CD4-positive, alpha-beta T cell (primary cell): Measurements from ENCODE around the gene TBC1D22B. TPM values are rescaled to one million over a fixed set of nuclear protein-coding genes. Genes with fewer than 3 reads are reported as not detected.

Experiments used
- ATAC-seq: fragments of 200-7000 bp; cut with Tn5 transposase; one replicate; pipeline ENCODE4 v1.10.0; 2022; ENCODE audit warnings: mild to moderate bottlenecking; ENCODE audit not compliant: poor library complexity
- CTCF ChIA-PET: fragments of 350-600 bp; sonication (Branson Sonifier 250); formaldehyde crosslinking; loops from one replicate; lab custom pipeline; 2021; ENCODE audit warnings: antibody characterized with exemption, inconsistent platforms; lab: Charles Lee
- POLR2A ChIA-PET: fragments of 350-600 bp; sonication (Branson Sonifier 250); formaldehyde crosslinking; loops from one replicate; lab custom pipeline; 2021; ENCODE audit warnings: antibody characterized with exemption, inconsistent platforms; lab: Charles Lee
- DNase-seq, 14 experiments: peaks; one replicate each; pipeline ENCODE4 v3.0.0-alpha.2; 2013 to 2020; ENCODE audit warnings: mixed read lengths in 2 of 14
- H3K27ac ChIP-seq, 2 donors: one replicate each; pipeline versions ENCODE4 v1.5.1 to v1.7.0; 2013; ENCODE audit warnings: low read length in 2 of 2, low read depth in 1 of 2, mild to moderate bottlenecking in 1 of 2
- H3K27me3 ChIP-seq, 2 experiments: 1 replicate in 1 of 2; 2 replicates in 1 of 2; pipeline versions ENCODE4 v1.6.1 to v1.7.0; 2013; ENCODE audit warnings: low read length in 2 of 2, control low read depth in 1 of 2, mild to moderate bottlenecking in 1 of 2, moderate library complexity in 1 of 2; ENCODE audit not compliant: insufficient read depth in 2 of 2, control insufficient read depth in 1 of 2
- H3K36me3 ChIP-seq: one replicate; pipeline ENCODE4 v1.6.1; 2013; ENCODE audit warnings: low read length, control low read depth; ENCODE audit not compliant: insufficient read depth
- H3K4me1 ChIP-seq: one replicate; pipeline ENCODE4 v1.6.1; 2013; ENCODE audit warnings: low read length, control low read depth; ENCODE audit not compliant: insufficient read depth
- H3K4me3 ChIP-seq: one replicate; pipeline ENCODE4 v1.5.1; 2013; ENCODE audit warnings: mild to moderate bottlenecking, low read length, moderate library complexity
- H3K9me3 ChIP-seq, 2 experiments: 1 replicate in 1 of 2; 2 replicates in 1 of 2; pipeline versions ENCODE4 v1.6.1 to v1.7.0; 2013; ENCODE audit warnings: low read length in 2 of 2, mild to moderate bottlenecking in 2 of 2, control low read depth in 1 of 2, moderate library complexity in 1 of 2; ENCODE audit not compliant: control insufficient read depth in 1 of 2, insufficient read depth in 1 of 2
- H3K27ac Mint-ChIP-seq: one replicate; pipeline ENCODE4 v1.8.0; 2020; ENCODE audit warnings: mixed read lengths
- H3K27me3 Mint-ChIP-seq: one replicate; pipeline ENCODE4 v1.8.0; 2021; ENCODE audit warnings: mixed read lengths
- H3K36me3 Mint-ChIP-seq: one replicate; pipeline ENCODE4 v1.8.0; 2021; ENCODE audit warnings: low read depth, mixed read lengths
- H3K4me1 Mint-ChIP-seq: one replicate; pipeline ENCODE4 v1.8.0; 2021; ENCODE audit warnings: low read depth, mixed read lengths
- H3K4me3 Mint-ChIP-seq: one replicate; pipeline ENCODE4 v1.8.0; 2020; ENCODE audit warnings: mild to moderate bottlenecking, mixed read lengths
- H3K9me3 Mint-ChIP-seq: one replicate; pipeline ENCODE4 v1.8.0; 2020; ENCODE audit warnings: mixed read lengths
- CTCF ChIP-seq: fragments of 200-600 bp; IDR thresholded peaks from one replicate; pipeline ENCODE4 v1.8.0; 2022; ENCODE audit warnings: antibody characterized with exemption, mild to moderate bottlenecking
- intact Hi-C, 2 experiments: fragments of 100-400 bp; cut with DNase I in 1 of 2; cut with micrococcal nuclease in 1 of 2; formaldehyde crosslinking; loops; one replicate each; pipeline versions ENCODE4 v1.15.1 to v1.9.0; 2023 to 2025; cut with DNase I, micrococcal nuclease
- total RNA-seq, 174 experiments: library from RNA in 2 of 174; stranded (reverse) in 2 of 174; gene quantifications; one replicate each; pipeline ENCODE4 v1.2.3 and lab custom pipeline; 2021 to 2026

Gene TBC1D22B
- total RNA-seq, 2 experiments from 2014 or later, result 5.9 to 6.6 TPM

- H3K27me3 ChIP-seq, result no peaks in the 10 kb centered on the region
- H3K4me1 ChIP-seq, result peaks cover 14% of the 10 kb centered on the region
- H3K9me3 ChIP-seq, result no peaks in the 10 kb centered on the region
- peaks cover 10% of the 10 kb centered on the region for H3K36me3 Mint-ChIP-seq
- intact Hi-C loops, result no loop called here
- ATAC-seq (no peak), DNase-seq (no peak)
- no peaks in the 10 kb centered on the region for H3K9me3 Mint-ChIP-seq
- CTCF ChIA-PET, result interaction anchor here (0.6 kb wide), 1 partner anchor 903 kb away, joined by 3 read pairs; no protein-coding TSS in a partner anchor
- peaks cover 6% of the 10 kb centered on the region for H3K27me3 Mint-ChIP-seq
- peaks cover 26% of the 10 kb centered on the region for H3K4me1 Mint-ChIP-seq
- TF ChIP-seq CTCF, result no peak
- H3K4me3 ChIP-seq, result no peak overlapping the region
- H3K36me3 ChIP-seq, result no peaks in the 10 kb centered on the region
- POLR2A ChIA-PET, result no interaction called here
- H3K27ac Mint-ChIP-seq, result no peak overlapping the region
- H3K4me3 Mint-ChIP-seq, result no peak overlapping the region
- H3K27ac ChIP-seq, result no peak overlapping the region
Measured at GRCh38 chr6:37351027-37351426, 93.5 kb downstream of the TBC1D22B start.

GRCh38 chr6:37352384-37352783 is 94.8 kb downstream of the TBC1D22B start:
- ATAC-seq (no peak), DNase-seq (no peak)
- H3K4me3 ChIP-seq, result no peak overlapping the region
- no peaks in the 10 kb centered on the region for H3K27me3 ChIP-seq
- ChIA-PET CTCF (interaction anchor here (1.1 kb wide), 1 partner anchor 27 kb away, joined by 4 read pairs; no protein-coding TSS in a partner anchor), POLR2A (interaction anchor here (2.0 kb wide), 1 partner anchor 95 kb away, joined by 5 read pairs; the partner anchor contains the start of genes TBC1D22B and TMEM217)
- H3K27ac ChIP-seq, result no peak overlapping the region
- no peaks in the 10 kb centered on the region for H3K9me3 ChIP-seq
- Mint-ChIP-seq H3K4me3 (peak overlapping the region; percentile 71), H3K36me3 (peaks cover 10% of the 10 kb centered on the region), H3K4me1 (peaks cover 35% of the 10 kb centered on the region), H3K27ac (no peak overlapping the region), H3K9me3 (no peaks in the 10 kb centered on the region), H3K27me3 (peaks cover 6% of the 10 kb centered on the region)
- intact Hi-C loops, result no loop called here
- H3K36me3 ChIP-seq, result no peaks in the 10 kb centered on the region
- TF ChIP-seq CTCF, result no peak
- peaks cover 14% of the 10 kb centered on the region for H3K4me1 ChIP-seq

- ATAC-seq, result peak; percentile 97
- CTCF ChIA-PET, result interaction anchor here (1.1 kb wide), 1 partner anchor 28 kb away, joined by 4 read pairs; no protein-coding TSS in a partner anchor
- H3K4me1 Mint-ChIP-seq, result peaks cover 35% of the 10 kb centered on the region
Measured at GRCh38 chr6:37353761-37354525, 96.4 kb downstream of the TBC1D22B start, which contains the start of gene RNF8. TSS of gene RNF8 (plus strand) at chr6:37353983. CDS start at chr6:37354165, 182 bp downstream.

More at GRCh38 chr6:37353761-37354525, 96.4 kb downstream of the TBC1D22B start, which contains the start of gene RNF8:
- Histone ChIP-seq H3K9me3 (no peaks in the 10 kb centered on the region), H3K27me3 (no peaks in the 10 kb centered on the region), H3K36me3 (no peaks in the 10 kb centered on the region), H3K4me1 (peaks cover 14% of the 10 kb centered on the region), H3K27ac (peak within 1 kb of the TSS in 1 of 2 donors; percentile 39), H3K4me3 (peak within 1 kb of the TSS; percentile 98)
- H3K36me3 Mint-ChIP-seq, result peaks cover 14% of the 10 kb centered on the region
- intact Hi-C loops, result no loop called here
- POLR2A ChIA-PET, result interaction anchor here (0.9 to 2.0 kb wide), 3 partner anchors 79 to 162 kb away, joined by 3 to 7 read pairs (median 5); partner anchors contain the start of genes CMTR1, TBC1D22B and TMEM217
- H3K9me3 Mint-ChIP-seq, result no peaks in the 10 kb centered on the region
- no peak for TF ChIP-seq CTCF
- no peaks in the 10 kb centered on the region for H3K27me3 Mint-ChIP-seq
- DNase-seq, result peak; percentile 75 to 93 (median 85)
- H3K27ac Mint-ChIP-seq, result peak within 1 kb of the TSS; percentile 84
- H3K4me3 Mint-ChIP-seq, result peak within 1 kb of the TSS; percentile 98
